Neural cell (in vitro differentiated cells): ENCODE data around the gene NAAA.

Source experiments
- CTCF ChIP-seq: fragments of 450-650 bp; IDR thresholded peaks from 2 replicates; pipeline ENCODE4 v1.5.1; 2014; ENCODE audit warnings: antibody characterized with exemption, mild to moderate bottlenecking, moderate library complexity; ENCODE audit not compliant: poor library complexity, severe bottlenecking
- MXI1 ChIP-seq: fragments of 450-650 bp; conservative IDR thresholded peaks from 2 replicates; pipeline ENCODE4 v1.6.1; 2014; ENCODE audit warnings: antibody characterized with exemption, mild to moderate bottlenecking; ENCODE audit not compliant: poor library complexity, severe bottlenecking
- POLR2AphosphoS5 ChIP-seq: IDR thresholded peaks from 2 replicates; pipeline ENCODE4 v1.6.1; 2012

GRCh38 chr4:75895744-75896314, 45.0 kb downstream of the NAAA start:
- TF ChIP-seq MXI1 (no peak), CTCF (peak; percentile 26), POLR2AphosphoS5 (no peak)
